HL-60 (cell line): ENCODE data around the gene SGMS1.

Experiments
- GABPA ChIP-seq: IDR thresholded peaks from 2 replicates; pipeline ENCODE4 v1.6.1; 2012; ENCODE audit warnings: low read depth
- POLR2AphosphoS5 ChIP-seq: IDR thresholded peaks from 2 replicates; pipeline ENCODE4 v1.6.1; 2012; ENCODE audit warnings: low read depth
- TF ChIP-seq, protein P1 (sequence below): IDR thresholded peaks from one replicate; pipeline ENCODE4 v1.5.1; 2011; ENCODE audit warnings: low read length, control low read depth, inconsistent platforms; ENCODE audit not compliant: insufficient read depth

- TF ChIP-seq GABPA (no peak), POLR2AphosphoS5 (no peak)
- TF ChIP-seq, protein P1, sequence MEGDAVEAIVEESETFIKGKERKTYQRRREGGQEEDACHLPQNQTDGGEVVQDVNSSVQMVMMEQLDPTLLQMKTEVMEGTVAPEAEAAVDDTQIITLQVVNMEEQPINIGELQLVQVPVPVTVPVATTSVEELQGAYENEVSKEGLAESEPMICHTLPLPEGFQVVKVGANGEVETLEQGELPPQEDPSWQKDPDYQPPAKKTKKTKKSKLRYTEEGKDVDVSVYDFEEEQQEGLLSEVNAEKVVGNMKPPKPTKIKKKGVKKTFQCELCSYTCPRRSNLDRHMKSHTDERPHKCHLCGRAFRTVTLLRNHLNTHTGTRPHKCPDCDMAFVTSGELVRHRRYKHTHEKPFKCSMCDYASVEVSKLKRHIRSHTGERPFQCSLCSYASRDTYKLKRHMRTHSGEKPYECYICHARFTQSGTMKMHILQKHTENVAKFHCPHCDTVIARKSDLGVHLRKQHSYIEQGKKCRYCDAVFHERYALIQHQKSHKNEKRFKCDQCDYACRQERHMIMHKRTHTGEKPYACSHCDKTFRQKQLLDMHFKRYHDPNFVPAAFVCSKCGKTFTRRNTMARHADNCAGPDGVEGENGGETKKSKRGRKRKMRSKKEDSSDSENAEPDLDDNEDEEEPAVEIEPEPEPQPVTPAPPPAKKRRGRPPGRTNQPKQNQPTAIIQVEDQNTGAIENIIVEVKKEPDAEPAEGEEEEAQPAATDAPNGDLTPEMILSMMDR: no peak
These were observed 238.9 kb downstream of the SGMS1 start for GRCh38 chr10:50384898-50385297.
